ENCODE results near the gene TPMT. TPM values are rescaled to one million over a fixed set of nuclear protein-coding genes. Genes with fewer than 3 reads are reported as not detected.
A peak's percentile ranks its signal among the peaks of the same experiment; 100 is the strongest.

Gene TPMT
- total and polyA plus RNA-seq, 2 of the 13 experiments (the other 11 are each of a cell fraction or from before 2014, with no cell fraction given), result 11.1 to 22.8 TPM

DNA sequence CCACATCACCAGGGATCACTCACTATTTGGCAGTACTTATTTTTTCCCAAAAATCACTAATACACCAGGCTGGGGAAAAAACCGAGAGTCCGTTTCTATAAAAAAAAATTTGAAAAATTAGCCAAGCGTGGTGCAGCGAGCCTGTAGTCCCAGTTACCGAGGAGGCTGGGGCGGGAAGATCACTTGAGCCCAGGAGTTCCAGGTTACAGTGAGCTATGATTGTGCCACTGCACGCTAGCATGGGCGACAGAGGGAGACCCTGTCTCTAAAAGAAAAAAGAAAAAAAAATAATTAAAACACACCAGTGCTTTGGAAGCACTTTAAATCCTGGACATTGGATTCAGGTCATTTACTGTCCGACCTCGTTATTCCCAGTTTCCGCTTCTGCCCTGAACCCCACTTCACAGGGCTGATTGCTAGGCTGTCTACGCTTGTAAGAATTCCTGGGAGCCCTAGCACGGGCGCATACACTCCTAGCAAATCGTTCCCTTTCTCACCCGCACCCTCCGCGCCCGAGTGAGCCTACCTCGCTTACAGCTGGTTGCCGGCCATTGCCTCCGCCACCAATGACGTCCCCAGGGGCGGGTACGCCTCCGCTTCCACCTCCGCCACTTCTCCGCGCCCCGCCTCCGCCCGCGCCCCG, at the start of gene TPMT (continued):
- TF ChIP-seq, protein P1, sequence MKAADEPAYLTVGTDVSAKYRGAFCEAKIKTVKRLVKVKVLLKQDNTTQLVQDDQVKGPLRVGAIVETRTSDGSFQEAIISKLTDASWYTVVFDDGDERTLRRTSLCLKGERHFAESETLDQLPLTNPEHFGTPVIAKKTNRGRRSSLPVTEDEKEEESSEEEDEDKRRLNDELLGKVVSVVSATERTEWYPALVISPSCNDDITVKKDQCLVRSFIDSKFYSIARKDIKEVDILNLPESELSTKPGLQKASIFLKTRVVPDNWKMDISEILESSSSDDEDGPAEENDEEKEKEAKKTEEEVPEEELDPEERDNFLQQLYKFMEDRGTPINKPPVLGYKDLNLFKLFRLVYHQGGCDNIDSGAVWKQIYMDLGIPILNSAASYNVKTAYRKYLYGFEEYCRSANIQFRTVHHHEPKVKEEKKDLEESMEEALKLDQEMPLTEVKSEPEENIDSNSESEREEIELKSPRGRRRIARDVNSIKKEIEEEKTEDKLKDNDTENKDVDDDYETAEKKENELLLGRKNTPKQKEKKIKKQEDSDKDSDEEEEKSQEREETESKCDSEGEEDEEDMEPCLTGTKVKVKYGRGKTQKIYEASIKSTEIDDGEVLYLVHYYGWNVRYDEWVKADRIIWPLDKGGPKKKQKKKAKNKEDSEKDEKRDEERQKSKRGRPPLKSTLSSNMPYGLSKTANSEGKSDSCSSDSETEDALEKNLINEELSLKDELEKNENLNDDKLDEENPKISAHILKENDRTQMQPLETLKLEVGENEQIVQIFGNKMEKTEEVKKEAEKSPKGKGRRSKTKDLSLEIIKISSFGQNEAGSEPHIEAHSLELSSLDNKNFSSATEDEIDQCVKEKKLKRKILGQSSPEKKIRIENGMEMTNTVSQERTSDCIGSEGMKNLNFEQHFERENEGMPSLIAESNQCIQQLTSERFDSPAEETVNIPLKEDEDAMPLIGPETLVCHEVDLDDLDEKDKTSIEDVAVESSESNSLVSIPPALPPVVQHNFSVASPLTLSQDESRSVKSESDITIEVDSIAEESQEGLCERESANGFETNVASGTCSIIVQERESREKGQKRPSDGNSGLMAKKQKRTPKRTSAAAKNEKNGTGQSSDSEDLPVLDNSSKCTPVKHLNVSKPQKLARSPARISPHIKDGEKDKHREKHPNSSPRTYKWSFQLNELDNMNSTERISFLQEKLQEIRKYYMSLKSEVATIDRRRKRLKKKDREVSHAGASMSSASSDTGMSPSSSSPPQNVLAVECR (CRISPR knock-in tag; IDR thresholded peaks at IDR 0.05; ENCODE audit: borderline replicate concordance), result peak; percentile 89
- TF ChIP-seq KMT2B (CRISPR knock-in tag; IDR thresholded peaks at IDR 0.05), result peak; percentile 70
- no peak for TF ChIP-seq XRCC5 (optimal IDR thresholded peaks at IDR 0.05; ENCODE audit: low read length)
- TF ChIP-seq THAP11 (CRISPR knock-in tag; IDR thresholded peaks at IDR 0.05), result 0 out of 2 replicates have a peak, but pooled peaks have one; percentile 30
- no peak for TF ChIP-seq HNRNPH1 (optimal IDR thresholded peaks at IDR 0.05; ENCODE audit: low read depth, low read length)
- TF ChIP-seq ZFP36 (IDR thresholded peaks at IDR 0.05; ENCODE audit: borderline replicate concordance, low read depth, low read length, partially characterized antibody), result no peak
- peak; percentile 60; the same call in 1 of the 2 replicates for TF ChIP-seq MEF2D (CRISPR knock-in tag; IDR thresholded peaks at IDR 0.05)
- TF ChIP-seq MAFG (CRISPR knock-in tag; IDR thresholded peaks at IDR 0.05), result no peak
- no peak for TF ChIP-seq KLF11 (CRISPR knock-in tag; IDR thresholded peaks at IDR 0.05)
- TF ChIP-seq ZNF382 (CRISPR knock-in tag; IDR thresholded peaks at IDR 0.05; ENCODE audit: borderline replicate concordance), result no peak
- no peak for TF ChIP-seq MYC (CRISPR knock-in tag; IDR thresholded peaks at IDR 0.05; ENCODE audit: borderline replicate concordance)
- TF ChIP-seq ZMAT3 (CRISPR knock-in tag; conservative IDR thresholded peaks at IDR 0.05), result peak; percentile 23
- TF ChIP-seq ZKSCAN1 (IDR thresholded peaks at IDR 0.05; ENCODE audit: low read length), result no peak
- peak; percentile 46; the same call in 1 of the 2 replicates for TF ChIP-seq HIVEP1 (CRISPR knock-in tag; IDR thresholded peaks at IDR 0.05)
- no peak for TF ChIP-seq ZNF484 (CRISPR knock-in tag; IDR thresholded peaks at IDR 0.05; ENCODE audit: borderline replicate concordance, low read depth)
- peak; percentile 66 for TF ChIP-seq PITX1 (CRISPR knock-in tag; IDR thresholded peaks at IDR 0.05)
- TF ChIP-seq ZNF567 (CRISPR knock-in tag; IDR thresholded peaks at IDR 0.05; ENCODE audit: borderline replicate concordance), result peak; percentile 56; the same call in 1 of the 2 replicates
- TF ChIP-seq, protein P2, sequence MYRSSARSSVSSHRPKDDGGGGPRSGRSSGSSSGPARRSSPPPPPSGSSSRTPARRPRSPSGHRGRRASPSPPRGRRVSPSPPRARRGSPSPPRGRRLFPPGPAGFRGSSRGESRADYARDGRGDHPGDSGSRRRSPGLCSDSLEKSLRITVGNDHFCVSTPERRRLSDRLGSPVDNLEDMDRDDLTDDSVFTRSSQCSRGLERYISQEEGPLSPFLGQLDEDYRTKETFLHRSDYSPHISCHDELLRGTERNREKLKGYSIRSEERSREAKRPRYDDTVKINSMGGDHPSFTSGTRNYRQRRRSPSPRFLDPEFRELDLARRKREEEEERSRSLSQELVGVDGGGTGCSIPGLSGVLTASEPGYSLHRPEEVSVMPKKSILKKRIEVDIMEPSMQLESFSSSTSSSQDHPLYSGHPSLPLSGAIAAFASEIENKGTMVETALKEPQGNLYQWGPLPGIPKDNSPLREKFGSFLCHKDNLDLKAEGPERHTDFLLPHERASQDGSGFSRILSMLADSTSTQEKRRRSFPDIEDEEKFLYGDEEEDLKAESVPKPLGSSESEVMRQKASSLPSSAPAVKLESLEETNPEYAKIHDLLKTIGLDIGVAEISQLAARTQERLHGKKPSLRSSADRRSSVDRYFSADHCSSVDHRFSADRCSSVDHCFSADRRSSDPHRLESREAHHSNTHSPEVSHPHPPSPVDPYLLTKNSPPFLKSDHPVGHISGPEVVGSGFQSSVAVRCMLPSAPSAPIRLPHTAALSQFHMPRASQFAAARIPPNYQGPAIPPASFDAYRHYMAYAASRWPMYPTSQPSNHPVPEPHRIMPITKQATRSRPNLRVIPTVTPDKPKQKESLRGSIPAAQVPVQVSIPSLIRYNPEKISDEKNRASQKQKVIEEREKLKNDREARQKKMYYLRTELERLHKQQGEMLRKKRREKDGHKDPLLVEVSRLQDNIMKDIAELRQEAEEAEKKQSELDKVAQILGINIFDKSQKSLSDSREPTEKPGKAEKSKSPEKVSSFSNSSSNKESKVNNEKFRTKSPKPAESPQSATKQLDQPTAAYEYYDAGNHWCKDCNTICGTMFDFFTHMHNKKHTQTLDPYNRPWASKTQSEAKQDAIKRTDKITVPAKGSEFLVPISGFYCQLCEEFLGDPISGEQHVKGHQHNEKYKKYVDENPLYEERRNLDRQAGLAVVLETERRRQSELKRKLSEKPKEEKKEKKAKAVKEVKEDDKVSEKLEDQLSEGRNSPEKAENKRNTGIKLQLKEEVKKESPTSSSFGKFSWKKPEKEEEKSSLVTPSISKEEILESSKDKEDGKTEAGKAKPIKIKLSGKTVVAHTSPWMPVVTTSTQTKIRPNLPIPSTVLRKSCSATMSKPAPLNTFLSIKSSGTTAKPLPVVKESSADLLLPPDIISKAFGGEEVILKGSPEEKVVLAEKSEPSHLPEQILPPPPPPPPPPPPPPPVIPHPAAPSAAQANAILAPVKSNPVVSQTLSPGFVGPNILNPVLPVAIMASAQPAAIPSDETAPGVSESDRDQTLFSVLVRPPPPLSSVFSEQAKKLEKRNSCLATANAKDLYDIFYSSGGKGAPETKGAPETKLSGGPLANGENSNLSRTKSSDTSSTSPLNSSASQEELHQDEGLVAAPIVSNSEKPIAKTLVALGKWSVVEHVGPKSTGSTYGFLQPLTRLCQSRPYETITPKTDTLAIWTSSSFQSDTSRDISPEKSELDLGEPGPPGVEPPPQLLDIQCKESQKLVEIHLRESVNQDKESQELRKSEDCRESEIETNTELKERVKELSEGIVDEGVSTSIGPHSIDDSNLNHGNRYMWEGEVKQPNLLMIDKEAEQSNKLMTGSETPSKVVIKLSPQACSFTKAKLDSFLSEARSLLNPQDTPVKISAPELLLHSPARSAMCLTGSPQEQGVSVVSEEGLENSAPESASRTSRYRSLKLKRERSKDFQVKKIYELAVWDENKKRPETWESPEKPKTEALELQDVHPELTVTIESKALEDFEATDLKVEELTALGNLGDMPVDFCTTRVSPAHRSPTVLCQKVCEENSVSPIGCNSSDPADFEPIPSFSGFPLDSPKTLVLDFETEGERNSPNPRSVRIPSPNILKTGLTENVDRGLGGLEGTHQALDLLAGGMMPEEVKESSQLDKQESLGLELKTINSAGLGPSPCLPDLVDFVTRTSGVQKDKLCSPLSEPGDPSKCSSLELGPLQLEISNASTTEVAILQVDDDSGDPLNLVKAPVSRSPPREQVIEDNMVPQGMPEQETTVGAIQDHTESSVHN (CRISPR knock-in tag; IDR thresholded peaks at IDR 0.05), result no peak

Data from HepG2 (cell line).